Right lobe of liver (tissue), 6 donors: Measurements from ENCODE around the gene ERN1. TPM values are rescaled to one million over a fixed set of nuclear protein-coding genes. Genes with fewer than 3 reads are reported as not detected.
A peak's percentile ranks its signal among the peaks of the same experiment; 100 is the strongest.

Experiments used
- ATAC-seq, 4 donors: fragments of 200-7000 bp; cut with Tn5 transposase; one replicate each; pipeline ENCODE4 v1.9.1; 2020; ENCODE audit warnings: mild to moderate bottlenecking in 4 of 4, moderate library complexity in 4 of 4
- DNase-seq, 3 donors: peaks; one replicate each; pipeline ENCODE4 v3.0.0-alpha.2; 2020
- H3K27ac ChIP-seq, 3 donors: fragments of 200-600 bp; one replicate each; pipeline ENCODE4 v1.8.0; 2022
- H3K27me3 ChIP-seq, 2 donors: fragments of 200-600 bp; one replicate each; pipeline ENCODE4 v1.8.0; 2022
- H3K36me3 ChIP-seq, 4 donors: fragments of 200-600 bp; sonication (generic) in 1 of 4; one replicate each; pipeline versions ENCODE4 v1.5.1 to v1.8.0; 2017 to 2022; ENCODE audit warnings: control low read depth in 1 of 4
- H3K4me1 ChIP-seq, 4 donors: fragments of 200-600 bp; sonication (generic) in 1 of 4; one replicate each; pipeline versions ENCODE4 v1.5.1 to v1.8.0; 2017 to 2022; ENCODE audit warnings: control low read depth in 1 of 4
- H3K4me3 ChIP-seq, 3 donors: fragments of 200-600 bp; one replicate each; pipeline ENCODE4 v1.8.0; 2022
- H3K9me3 ChIP-seq, 4 donors: fragments of 200-600 bp; sonication (generic) in 1 of 4; one replicate each; pipeline versions ENCODE4 v1.5.1 to v1.8.0; 2017 to 2022; ENCODE audit warnings: control low read depth in 1 of 4
- POLR2A ChIP-seq: fragments of 450-650 bp; IDR thresholded peaks from one replicate; pipeline ENCODE4 v1.6.1; 2017; ENCODE audit warnings: antibody characterized with exemption, mild to moderate bottlenecking
- WGBS: methylation state at CpG from one replicate; pipeline ENCODE4 v1.1.6; 2018; ENCODE audit warnings: low coverage, low lambda C conversion rate; ENCODE audit not compliant: insufficient coverage; ENCODE audit errors: missing lambda C conversion rate; 5-methylcytosine and 5-hydroxymethylcytosine counted together
- intact Hi-C, 2 donors: fragments of 100-400 bp; cut with DNase I; formaldehyde crosslinking; loops; one replicate each; pipeline versions ENCODE4 v1.11.2 to v1.14.1; 2022
- total RNA-seq, 6 experiments: library from RNA; depleted of rRNA in 2 of 6; stranded (reverse); fragments of >200 nt in 2 of 6; fragmentation: NEBNext Ultra II Directional in 3 of 6; extraction: Animal tissue kit (Norgen Biotek cat#: 25700) in 3 of 6; gene quantifications; one replicate each; pipeline versions ENCODE4 v1.1.0 to v1.2.4, GENCODE V29; 2016 to 2023
- TF ChIP-seq, protein P1 (sequence below), 4 donors: fragments of 200-600 bp in 3 of 4; fragments of 450-650 bp in 1 of 4; IDR thresholded peaks; one replicate each; pipeline versions ENCODE4 v1.5.1 to v1.8.0; 2016 to 2022; ENCODE audit warnings: antibody characterized with exemption in 4 of 4, mild to moderate bottlenecking in 2 of 4
- donor health status: DM: no; HTN: yes; CAD: no.
- donor health status: DM: no; HTN: no; CAD: no.
- donor health status: DM: no; HTN: no; CAD: no.
- donor health status: DM: no; HTN: yes; CAD: no.
- donor health status: DM: no; HTN: yes; CAD: no.

ERN1 gene
- total RNA-seq, 6 experiments from 2014 or later: 22.7 to 47.6 (median 28.7) TPM

DNA sequence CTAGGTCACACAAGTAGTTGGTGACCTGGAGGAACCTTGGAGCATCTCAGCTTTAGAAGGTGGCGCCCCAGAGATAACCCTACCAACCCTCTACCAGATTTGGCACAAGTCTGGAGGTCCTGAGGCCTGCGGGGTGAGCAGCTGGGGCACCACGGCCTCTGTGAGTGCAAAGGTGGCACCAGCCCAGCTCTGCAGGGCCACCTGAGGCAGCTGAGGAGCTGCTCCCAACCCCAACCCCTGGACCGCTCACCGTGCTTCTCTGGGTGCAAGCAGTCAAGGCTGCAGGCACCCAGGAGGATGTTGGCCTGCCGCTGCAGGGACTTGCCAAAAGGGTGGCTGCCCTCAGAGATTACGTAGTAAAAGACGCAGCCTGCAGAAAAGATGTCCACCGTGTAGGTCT lies 81.1 kb downstream of the ERN1 start:
- 89% methylated on average over 3 of the region's 9 CpGs for WGBS
- TF ChIP-seq POLR2A: no peak
- TF ChIP-seq, protein P1, sequence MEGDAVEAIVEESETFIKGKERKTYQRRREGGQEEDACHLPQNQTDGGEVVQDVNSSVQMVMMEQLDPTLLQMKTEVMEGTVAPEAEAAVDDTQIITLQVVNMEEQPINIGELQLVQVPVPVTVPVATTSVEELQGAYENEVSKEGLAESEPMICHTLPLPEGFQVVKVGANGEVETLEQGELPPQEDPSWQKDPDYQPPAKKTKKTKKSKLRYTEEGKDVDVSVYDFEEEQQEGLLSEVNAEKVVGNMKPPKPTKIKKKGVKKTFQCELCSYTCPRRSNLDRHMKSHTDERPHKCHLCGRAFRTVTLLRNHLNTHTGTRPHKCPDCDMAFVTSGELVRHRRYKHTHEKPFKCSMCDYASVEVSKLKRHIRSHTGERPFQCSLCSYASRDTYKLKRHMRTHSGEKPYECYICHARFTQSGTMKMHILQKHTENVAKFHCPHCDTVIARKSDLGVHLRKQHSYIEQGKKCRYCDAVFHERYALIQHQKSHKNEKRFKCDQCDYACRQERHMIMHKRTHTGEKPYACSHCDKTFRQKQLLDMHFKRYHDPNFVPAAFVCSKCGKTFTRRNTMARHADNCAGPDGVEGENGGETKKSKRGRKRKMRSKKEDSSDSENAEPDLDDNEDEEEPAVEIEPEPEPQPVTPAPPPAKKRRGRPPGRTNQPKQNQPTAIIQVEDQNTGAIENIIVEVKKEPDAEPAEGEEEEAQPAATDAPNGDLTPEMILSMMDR (IDR thresholded peaks at IDR 0.05): no peak
- Histone ChIP-seq H3K27me3 (no peaks in the 10 kb centered on the region), H3K4me1 (no peaks in the 10 kb centered on the region), H3K4me3 (no peak overlapping the region), H3K27ac (no peak overlapping the region), H3K36me3 (peaks cover 16 to 100% (median 61%) of the 10 kb centered on the region in 4 donors), H3K9me3 (no peaks in the 10 kb centered on the region)
- ATAC-seq (peak in 2 of 4 donors; percentile 9 to 24), DNase-seq (peak in 1 of 3 donors; percentile 29)
- intact Hi-C loops: loop anchor here in 1 of 2 donors (10.0 kb wide), 1 partner anchor 226 kb away; no protein-coding TSS in a partner anchor

DNA sequence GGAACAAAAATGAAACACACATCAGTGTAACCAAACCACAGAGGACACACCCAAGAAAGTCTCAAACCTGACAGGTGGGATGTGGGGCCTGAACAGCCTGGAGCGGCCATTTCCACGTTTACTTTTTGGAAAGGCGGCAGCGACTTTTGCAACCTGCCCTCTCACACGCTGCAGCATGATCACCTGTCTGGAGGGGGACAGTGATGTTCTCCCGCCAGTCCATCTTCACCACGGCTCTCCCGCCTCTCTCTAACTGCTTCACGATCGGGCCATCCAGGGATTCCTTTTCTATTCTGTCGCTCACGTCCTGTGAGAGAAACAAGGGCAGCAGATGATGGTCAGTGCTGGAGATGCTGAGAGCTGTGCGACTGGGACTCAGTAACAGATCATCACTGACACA lies 84.8 kb downstream of the ERN1 start:
- intact Hi-C loops: loop anchor here in 1 of 2 donors (10.0 kb wide), 1 partner anchor 230 kb away; no protein-coding TSS in a partner anchor
- no peak overlapping the region for H3K4me3 ChIP-seq
- ATAC-seq: no peak
- peaks cover 0 to 8% (median 0%) of the 10 kb centered on the region in 4 donors for H3K4me1 ChIP-seq
- H3K27me3 ChIP-seq: no peaks in the 10 kb centered on the region
- TF ChIP-seq, protein P1 (IDR thresholded peaks at IDR 0.05): no peak
- no peak for TF ChIP-seq POLR2A
- WGBS: 84% methylated on average over 11 of the region's 13 CpGs
- H3K27ac ChIP-seq: no peak overlapping the region
- H3K9me3 ChIP-seq: no peaks in the 10 kb centered on the region
- peaks cover 15 to 97% (median 44%) of the 10 kb centered on the region in 4 donors for H3K36me3 ChIP-seq
- DNase-seq: no peak

DNA sequence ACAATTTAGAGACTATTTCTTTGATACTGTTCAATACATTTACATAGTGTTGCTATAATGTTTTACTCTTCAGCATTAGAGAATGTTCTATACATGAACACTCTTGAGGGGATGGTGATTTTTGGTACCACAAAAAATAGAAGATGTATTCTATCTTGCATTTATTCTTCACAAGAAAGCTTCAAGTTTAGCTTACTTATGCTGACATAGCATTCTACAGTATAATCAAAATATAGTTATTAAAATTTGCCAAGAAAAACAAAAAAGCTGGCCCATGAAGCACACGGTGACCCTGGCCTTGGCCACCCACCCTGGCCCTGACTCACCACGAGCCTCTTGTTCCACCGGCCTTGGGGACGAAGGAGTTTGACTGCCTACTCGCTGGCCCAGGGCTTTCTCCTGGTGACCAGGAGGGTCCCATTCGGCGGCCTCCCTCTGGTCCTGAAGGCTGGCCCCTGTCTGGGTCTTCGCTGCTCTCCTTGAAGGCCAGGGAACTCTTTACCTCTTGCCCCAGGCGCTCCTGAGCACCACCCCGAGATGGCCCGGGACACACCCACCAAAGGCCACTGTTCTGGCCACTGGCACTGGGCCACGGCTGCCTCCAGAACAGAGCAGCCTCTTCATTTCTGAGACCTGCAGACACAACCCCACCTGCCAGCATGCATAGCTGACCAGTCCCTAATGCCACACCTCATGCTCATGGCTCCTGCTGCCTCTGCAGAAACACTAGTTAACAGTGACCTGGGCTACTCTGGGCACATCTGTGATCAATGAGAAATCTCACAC lies 87.1 kb downstream of the ERN1 start:
- H3K27ac ChIP-seq: no peak overlapping the region
- no peak overlapping the region for H3K4me3 ChIP-seq
- ATAC-seq: peak in 1 of 4 donors; percentile 22
- H3K27me3 ChIP-seq: no peaks in the 10 kb centered on the region
- TF ChIP-seq, protein P1 (IDR thresholded peaks at IDR 0.05): no peak
- TF ChIP-seq POLR2A: no peak
- 81% methylated on average over 6 of the region's 12 CpGs for WGBS
- DNase-seq: peak in 1 of 3 donors; percentile 46
- H3K4me1 ChIP-seq: peaks cover 0 to 8% (median 0%) of the 10 kb centered on the region in 4 donors
- intact Hi-C loops: loop anchor here in 1 of 2 donors (10.0 kb wide), 1 partner anchor 232 kb away; no protein-coding TSS in a partner anchor
- no peaks in the 10 kb centered on the region for H3K9me3 ChIP-seq
- H3K36me3 ChIP-seq: peaks cover 11 to 97% (median 32%) of the 10 kb centered on the region in 4 donors

DNA sequence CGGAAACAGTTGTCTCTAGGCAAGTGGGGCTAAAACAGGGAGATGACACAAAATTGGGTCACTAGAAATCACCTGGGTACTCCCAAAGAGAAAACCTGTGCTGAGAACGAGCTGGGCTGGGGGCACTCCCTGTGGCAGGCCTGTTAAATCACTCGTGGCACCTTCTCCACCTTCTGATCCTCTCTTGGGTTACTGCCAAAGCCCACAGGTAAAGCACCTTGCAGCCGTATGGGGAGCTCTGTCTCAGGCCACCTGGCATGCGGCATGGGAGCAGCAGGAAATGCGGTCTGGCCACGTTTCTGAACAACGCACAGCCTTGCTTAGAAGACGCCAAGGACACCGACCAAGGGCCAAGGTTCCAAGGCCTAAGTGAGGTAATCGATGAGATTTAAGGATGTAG lies 88.0 kb downstream of the ERN1 start:
- no peak overlapping the region for H3K27ac ChIP-seq
- TF ChIP-seq, protein P1 (IDR thresholded peaks at IDR 0.05): no peak
- no peak for TF ChIP-seq POLR2A
- peaks cover 11 to 88% (median 27%) of the 10 kb centered on the region in 4 donors for H3K36me3 ChIP-seq
- H3K9me3 ChIP-seq: no peaks in the 10 kb centered on the region
- H3K4me3 ChIP-seq: no peak overlapping the region
- ATAC-seq (no peak), DNase-seq (peak in 1 of 3 donors; percentile 23)
- no peaks in the 10 kb centered on the region for H3K27me3 ChIP-seq
- intact Hi-C loops: loop anchor here in 1 of 2 donors (10.0 kb wide), 1 partner anchor 233 kb away; no protein-coding TSS in a partner anchor
- peaks cover 0 to 8% (median 0%) of the 10 kb centered on the region in 4 donors for H3K4me1 ChIP-seq
- 73% methylated on average over 10 of the region's 11 CpGs for WGBS
